Thyroid gland (tissue), 4 donors: Measurements from ENCODE around the gene CMTM8.

Experiments used
- POLR2A ChIP-seq, 2 donors: fragments of 450-650 bp; IDR thresholded peaks; one replicate each; pipeline ENCODE4 v1.6.1; 2017; ENCODE audit warnings: antibody characterized with exemption in 2 of 2, mild to moderate bottlenecking in 2 of 2, moderate library complexity in 1 of 2
- TF ChIP-seq, protein P1 (sequence below), 6 experiments: fragments of 200-600 bp in 3 of 6; fragments of 450-650 bp in 3 of 6; sonication (generic) in 3 of 6; IDR thresholded peaks; one replicate each; pipeline ENCODE4 v1.5.1; 2016 to 2019; ENCODE audit warnings: antibody characterized with exemption in 6 of 6, mild to moderate bottlenecking in 2 of 6, inconsistent platforms in 1 of 6, moderate library complexity in 1 of 6

DNA sequence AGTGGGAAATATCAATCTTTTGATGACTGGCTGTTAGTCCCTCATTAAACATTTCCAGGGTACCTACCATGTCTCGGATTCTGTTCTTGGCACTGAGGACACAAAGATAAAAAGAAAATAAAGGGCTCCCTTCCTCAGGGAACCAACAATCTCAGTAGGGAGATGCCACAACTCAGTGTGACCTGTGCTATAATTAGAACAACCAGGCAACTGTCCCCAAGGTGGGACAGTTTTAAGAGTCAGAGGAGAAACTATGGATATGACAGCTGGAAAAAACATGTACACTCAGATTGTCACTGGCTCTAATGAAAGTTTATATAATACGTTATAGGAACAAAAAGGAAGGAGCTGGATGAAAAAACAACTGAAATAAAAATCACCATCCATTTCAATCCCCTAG lies 23.3 kb upstream of the CMTM8 start:
- TF ChIP-seq, protein P1, sequence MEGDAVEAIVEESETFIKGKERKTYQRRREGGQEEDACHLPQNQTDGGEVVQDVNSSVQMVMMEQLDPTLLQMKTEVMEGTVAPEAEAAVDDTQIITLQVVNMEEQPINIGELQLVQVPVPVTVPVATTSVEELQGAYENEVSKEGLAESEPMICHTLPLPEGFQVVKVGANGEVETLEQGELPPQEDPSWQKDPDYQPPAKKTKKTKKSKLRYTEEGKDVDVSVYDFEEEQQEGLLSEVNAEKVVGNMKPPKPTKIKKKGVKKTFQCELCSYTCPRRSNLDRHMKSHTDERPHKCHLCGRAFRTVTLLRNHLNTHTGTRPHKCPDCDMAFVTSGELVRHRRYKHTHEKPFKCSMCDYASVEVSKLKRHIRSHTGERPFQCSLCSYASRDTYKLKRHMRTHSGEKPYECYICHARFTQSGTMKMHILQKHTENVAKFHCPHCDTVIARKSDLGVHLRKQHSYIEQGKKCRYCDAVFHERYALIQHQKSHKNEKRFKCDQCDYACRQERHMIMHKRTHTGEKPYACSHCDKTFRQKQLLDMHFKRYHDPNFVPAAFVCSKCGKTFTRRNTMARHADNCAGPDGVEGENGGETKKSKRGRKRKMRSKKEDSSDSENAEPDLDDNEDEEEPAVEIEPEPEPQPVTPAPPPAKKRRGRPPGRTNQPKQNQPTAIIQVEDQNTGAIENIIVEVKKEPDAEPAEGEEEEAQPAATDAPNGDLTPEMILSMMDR (IDR thresholded peaks at IDR 0.05) = no peak
- no peak for TF ChIP-seq POLR2A (IDR thresholded peaks at IDR 0.05)
